ENCODE measurements around the gene HVCN1.
"Not testable (repeated sequence)": the region's sequence is repeated elsewhere in the genome, so short reads cannot be mapped to it uniquely, and the experiment has no call there.

The HVCN1 gene

GRCh38 chr12:110613771-110614684 lies 74.9 kb downstream of the HVCN1 start, which contains the start of gene TCTN1:
TSS of gene TCTN1 (plus strand) at chr12:110614129. CDS start at chr12:110614183, 54 bp downstream.
- no peaks in the 10 kb centered on the region for H3K4me1 ChIP-seq

GRCh38 chr12:110613071-110613770 lies 75.7 kb downstream of the HVCN1 start:
- Histone ChIP-seq H3K36me3 (no peaks in the 10 kb centered on the region), H3K4me3 (ENCODE audit: low read depth, low read length) (peak overlapping the region; percentile 73), H3K27me3 (no peaks in the 10 kb centered on the region), H3K4me1 (no peaks in the 10 kb centered on the region), H3K9me3 (no peaks in the 10 kb centered on the region)
- TF ChIP-seq CTCF (IDR thresholded peaks at IDR 0.05; ENCODE audit: low read depth, low read length) = no peak
- DNase-seq = no peak

More at GRCh38 chr12:110613771-110614684, 74.9 kb downstream of the HVCN1 start, which contains the start of gene TCTN1:
- Histone ChIP-seq H3K27me3 (no peaks in the 10 kb centered on the region), H3K36me3 (no peaks in the 10 kb centered on the region), H3K9me3 (no peaks in the 10 kb centered on the region), H3K4me3 (ENCODE audit: low read depth, low read length) (peak within 1 kb of the TSS; percentile 73)
- no peak for TF ChIP-seq CTCF (IDR thresholded peaks at IDR 0.05; ENCODE audit: low read depth, low read length)
- peak; percentile 99 for DNase-seq

- TF ChIP-seq CTCF (IDR thresholded peaks at IDR 0.05; ENCODE audit: low read depth, low read length) = no peak
- Histone ChIP-seq H3K36me3 (no peaks in the 10 kb centered on the region), H3K27me3 (no peaks in the 10 kb centered on the region), H3K4me3 (ENCODE audit: low read depth, low read length) (no peak overlapping the region), H3K4me1 (no peaks in the 10 kb centered on the region), H3K9me3 (no peaks in the 10 kb centered on the region)
- no peak for DNase-seq
Measured at GRCh38 chr12:110606253-110606611, 82.7 kb downstream of the HVCN1 start.

- H3K4me3 ChIP-seq (ENCODE audit: low read depth, low read length); H3K9me3 ChIP-seq; H3K36me3 ChIP-seq; H3K4me1 ChIP-seq; H3K27me3 ChIP-seq: not testable (repeated sequence)
- peak; percentile 82 for TF ChIP-seq CTCF (IDR thresholded peaks at IDR 0.05; ENCODE audit: low read depth, low read length)
- peak; percentile 54 for DNase-seq
Measured at GRCh38 chr12:110602085-110602814, 86.7 kb downstream of the HVCN1 start.

GRCh38 chr12:110600254-110600653 lies 88.7 kb downstream of the HVCN1 start:
- Histone ChIP-seq H3K27me3 (no peaks in the 10 kb centered on the region), H3K4me3 (ENCODE audit: low read depth, low read length) (no peak overlapping the region), H3K4me1 (no peaks in the 10 kb centered on the region), H3K36me3 (no peaks in the 10 kb centered on the region), H3K9me3 (no peaks in the 10 kb centered on the region)
- TF ChIP-seq CTCF (IDR thresholded peaks at IDR 0.05; ENCODE audit: low read depth, low read length) = peak; percentile 31
- no peak for DNase-seq
